IMR-90 (cell line): ENCODE data around the gene FXYD1. TPM values are rescaled to one million over a fixed set of nuclear protein-coding genes. Genes with fewer than 3 reads are reported as not detected.
A peak's percentile ranks its signal among the peaks of the same experiment; 100 is the strongest.

Source experiments
- ATAC-seq: fragments of 200-7000 bp; cut with Tn5 transposase; 2 replicates; pipeline ENCODE4 v1.9.1; 2020; ENCODE audit warnings: low read depth, mild to moderate bottlenecking, moderate library complexity
- BruUV-seq: library from RNA; stranded (reverse); fragments of 400-500 nt; replicated peaks from 2 replicates; lab custom pipeline; 2021; lab: Mats Ljungman, UMichigan
- CTCF ChIA-PET: fragments of 300-600 bp; formaldehyde crosslinking; extraction: SDS; loops from one replicate; lab custom pipeline; 2021; ENCODE audit warnings: antibody characterized with exemption; lab: Yijun Ruan, JAX
- POLR2A ChIA-PET: fragments of 300-600 bp; sonication (Branson Sonifier 250); formaldehyde crosslinking; loops from one replicate; lab custom pipeline; 2022; ENCODE audit warnings: antibody characterized with exemption; ENCODE audit not compliant: unreplicated experiment; lab: Charles Lee
- DNase-seq: peaks from one replicate; pipeline ENCODE4 v3.0.0; 2013
- H2AFZ ChIP-seq: replicated peaks from 2 replicates; pipeline ENCODE3; 2013; ENCODE audit warnings: low read length, mild to moderate bottlenecking; ENCODE audit not compliant: poor library complexity
- H2AK5ac ChIP-seq: 2 replicates; pipeline ENCODE4 v1.6.1; 2013; ENCODE audit warnings: low read depth, low read length, inconsistent platforms
- H2AK9ac ChIP-seq: replicated peaks from 2 replicates; pipeline ENCODE3; 2013; ENCODE audit warnings: mild to moderate bottlenecking, low read depth, low read length, moderate library complexity; ENCODE audit not compliant: poor library complexity
- H2BK120ac ChIP-seq: 2 replicates; pipeline ENCODE4 v1.6.1; 2013; ENCODE audit warnings: low read depth, low read length, inconsistent platforms
- H2BK15ac ChIP-seq: 3 replicates; pipeline ENCODE4 v1.6.1; 2013; ENCODE audit warnings: low read depth, low read length, inconsistent platforms
- H2BK20ac ChIP-seq: 2 replicates; pipeline ENCODE4 v1.6.1; 2013; ENCODE audit warnings: low read depth, mild to moderate bottlenecking, inconsistent platforms, low read length, moderate library complexity
- H2BK5ac ChIP-seq: 2 replicates; pipeline ENCODE4 v1.6.1; 2013; ENCODE audit warnings: mild to moderate bottlenecking, low read depth, low read length, inconsistent platforms; ENCODE audit not compliant: poor library complexity, severe bottlenecking
- H3K14ac ChIP-seq: replicated peaks from 2 replicates; pipeline ENCODE4 v1.6.1; 2013; ENCODE audit warnings: low read depth, low read length, inconsistent platforms
- H3K18ac ChIP-seq: 2 replicates; pipeline ENCODE4 v1.6.1; 2013; ENCODE audit warnings: low read depth, low read length, control low read depth
- H3K23ac ChIP-seq: 2 replicates; pipeline ENCODE4 v1.6.1; 2013; ENCODE audit warnings: low read depth, low read length, inconsistent platforms
- H3K27ac ChIP-seq: 2 replicates; pipeline ENCODE4 v1.5.1; 2013; ENCODE audit warnings: mild to moderate bottlenecking, control low read depth, low read length; ENCODE audit not compliant: insufficient read depth
- H3K27me3 ChIP-seq: 2 replicates; pipeline ENCODE4 v1.6.1; 2013; ENCODE audit warnings: low read length; ENCODE audit not compliant: control insufficient read depth, insufficient read depth
- H3K36me3 ChIP-seq: 2 replicates; pipeline ENCODE4 v1.6.1; 2013; ENCODE audit warnings: low read length, mixed read lengths; ENCODE audit not compliant: control insufficient read depth, insufficient read depth
- H3K4ac ChIP-seq: 2 replicates; pipeline ENCODE4 v1.6.1; 2013; ENCODE audit warnings: low read depth, low read length, inconsistent platforms
- H3K4me1 ChIP-seq: 2 replicates; pipeline ENCODE4 v1.6.1; 2013; ENCODE audit warnings: low read length, mixed read lengths; ENCODE audit not compliant: control insufficient read depth, insufficient read depth
- H3K4me2 ChIP-seq: 2 replicates; pipeline ENCODE4 v1.6.1; 2013; ENCODE audit warnings: low read depth, mild to moderate bottlenecking, control low read depth, low read length, moderate library complexity
- H3K4me3 ChIP-seq: 2 replicates; pipeline ENCODE4 v1.5.1; 2013; ENCODE audit warnings: low read depth, mild to moderate bottlenecking, control low read depth, low read length, moderate library complexity; ENCODE audit not compliant: insufficient read depth
- H3K56ac ChIP-seq: 2 replicates; pipeline ENCODE4 v1.6.1; 2013; ENCODE audit warnings: low read length, inconsistent platforms; ENCODE audit not compliant: insufficient read depth; ENCODE audit errors: extremely low read depth
- H3K79me1 ChIP-seq, 2 experiments: 2 replicates each; pipeline ENCODE4 v1.6.1; 2013; ENCODE audit warnings: low read length in 2 of 2, inconsistent platforms in 1 of 2, low read depth in 1 of 2
- H3K9ac ChIP-seq: 2 replicates; pipeline ENCODE4 v1.6.1; 2013; ENCODE audit warnings: low read depth, low read length, control low read depth
- H3K9me1 ChIP-seq: 2 replicates; pipeline ENCODE4 v1.6.1; 2013; ENCODE audit warnings: low read length, inconsistent platforms; ENCODE audit not compliant: insufficient read depth
- H3K9me3 ChIP-seq: 2 replicates; pipeline ENCODE4 v1.6.1; 2013; ENCODE audit warnings: low read length; ENCODE audit not compliant: control insufficient read depth, insufficient read depth
- H4K20me1 ChIP-seq: 2 replicates; pipeline ENCODE4 v1.6.1; 2013; ENCODE audit warnings: low read length, inconsistent platforms; ENCODE audit not compliant: insufficient read depth
- H4K5ac ChIP-seq: 2 replicates; pipeline ENCODE4 v1.6.1; 2013; ENCODE audit warnings: mild to moderate bottlenecking, low read depth, low read length, control low read depth
- H4K8ac ChIP-seq, 2 experiments: 2 replicates each; pipeline ENCODE4 v1.6.1; 2013; ENCODE audit warnings: low read depth in 2 of 2, low read length in 2 of 2, control low read depth in 1 of 2, inconsistent platforms in 1 of 2
- H4K91ac ChIP-seq: 2 replicates; pipeline ENCODE4 v1.6.1; 2013; ENCODE audit warnings: low read depth, low read length, inconsistent platforms; ENCODE audit not compliant: insufficient read depth
- ELK1 ChIP-seq: fragments of 150-350 bp; IDR thresholded peaks from 2 replicates; pipeline ENCODE4 v1.6.1; 2016; ENCODE audit warnings: low read depth, mild to moderate bottlenecking, low read length, moderate library complexity, borderline replicate concordance
- MAZ ChIP-seq: IDR thresholded peaks from 2 replicates; pipeline ENCODE4 v1.6.1; 2012; ENCODE audit warnings: low read depth, mild to moderate bottlenecking, low read length, improper control_type of control experiment, moderate library complexity, borderline replicate concordance
- NFE2L2 ChIP-seq: fragments of 150-350 bp; IDR thresholded peaks from 2 replicates; pipeline ENCODE4 v1.6.1; 2016; ENCODE audit warnings: low read depth, mild to moderate bottlenecking, low read length
- RAD21 ChIP-seq: IDR thresholded peaks from 2 replicates; pipeline ENCODE4 v1.6.1; 2012; ENCODE audit warnings: low read length, improper control_type of control experiment
- RCOR1 ChIP-seq: IDR thresholded peaks from 2 replicates; pipeline ENCODE4 v1.6.1; 2012; ENCODE audit warnings: mild to moderate bottlenecking, low read length, improper control_type of control experiment; ENCODE audit not compliant: insufficient replicate concordance
- SMC3 ChIP-seq: fragments of 150-350 bp; IDR thresholded peaks from 2 replicates; pipeline ENCODE4 v1.6.1; 2016; ENCODE audit warnings: low read depth, mild to moderate bottlenecking, antibody characterized with exemption, low read length, moderate library complexity
- WGBS, 2 experiments: methylation state at CpG; one replicate each; pipeline versions ENCODE4 v1.1.5 to v1.1.7; 2013; ENCODE audit warnings: missing lambda C conversion rate in 2 of 2; ENCODE audit not compliant: insufficient read length in 1 of 2; ENCODE audit errors: extremely low coverage in 2 of 2; 5-methylcytosine and 5-hydroxymethylcytosine counted together
- dilution Hi-C: fragments of 300-500 bp; cut with HindIII; formaldehyde crosslinking; loops from one replicate; pipeline ENCODE4 v1.14.3; 2018; ENCODE audit warnings: low sequenced_read_pairs; ENCODE audit not compliant: unreplicated experiment
- in situ Hi-C: fragments of 300-500 bp; cut with MboI; formaldehyde crosslinking; loops from 3 replicates; pipeline ENCODE4 v1.14.3; 2019; ENCODE audit warnings: low sequenced_read_pairs, inconsistent platforms, mixed read lengths
- intact Hi-C: fragments of 100-400 bp; cut with micrococcal nuclease; formaldehyde crosslinking; loops from 2 replicates; pipeline ENCODE4 v1.10.0; 2022
- polyA plus RNA-seq, 3 experiments: library from polyadenylated mRNA; depleted of rRNA; stranded (reverse); fragments of >200 nt; gene quantifications; 2 replicates each; pipeline ENCODE4 v1.2.3, GENCODE V29; 2012; ENCODE audit warnings: low replicate concordance in 1 of 3
- total RNA-seq: library from RNA; depleted of rRNA; stranded (reverse); fragments of >200 nt; gene quantifications from 2 replicates; pipeline ENCODE4 v1.2.3, GENCODE V29; 2012

Gene FXYD1
- total and polyA plus RNA-seq, 2 of the 4 experiments (the other 2 are of a cell fraction): 0.18 to 3.9 TPM

DNA sequence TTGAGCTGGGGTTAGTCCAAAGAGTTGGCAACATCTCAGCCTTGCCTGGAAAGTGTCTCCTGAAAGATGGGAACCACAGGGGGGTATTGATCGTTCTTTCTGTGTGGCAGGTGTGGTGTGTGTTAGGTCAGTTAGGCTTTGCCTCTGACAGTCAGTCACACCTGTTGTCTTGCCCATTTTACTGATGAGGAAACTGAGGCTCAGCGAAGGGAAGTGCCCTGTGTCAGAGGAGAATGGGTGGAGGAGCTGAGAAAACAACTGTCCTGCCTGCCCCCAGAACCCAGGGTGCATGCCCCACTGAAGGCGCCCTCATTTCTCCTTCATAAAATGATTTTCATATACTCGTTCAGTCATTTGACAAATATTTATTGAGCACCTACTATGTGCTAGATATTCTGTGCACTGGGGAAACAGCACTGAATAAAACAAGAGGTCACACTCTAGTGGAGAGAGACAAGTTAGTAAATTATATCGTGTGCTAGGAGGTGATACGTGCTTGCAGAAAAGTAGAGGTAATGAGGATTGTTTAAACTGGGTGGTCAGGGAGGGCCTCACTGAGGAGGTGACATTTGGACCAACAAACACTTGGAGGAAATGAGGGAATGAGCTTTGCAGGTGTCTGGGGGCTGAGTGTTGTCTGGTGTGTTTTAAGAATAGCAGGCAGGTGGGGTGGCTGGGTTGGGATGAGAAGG lies 17.5 kb downstream of the FXYD1 start:
- ATAC-seq (no peak), DNase-seq (no peak)
- H3K14ac ChIP-seq: peak overlapping the region; percentile 41; the same call in 1 of the 2 replicates
- H2BK5ac ChIP-seq: no peak overlapping the region
- 100% methylated on average over 3 of the region's 6 CpGs; no CpG with 5 or more reads in 1 of the 2 experiments for WGBS, 2 experiments
- H4K20me1 ChIP-seq: 0 out of 2 replicates have a peak, but pooled peaks cover 2% of the 10 kb centered on the region
- H3K36me3 ChIP-seq: peaks cover 26% of the 10 kb centered on the region
- H3K4me3 ChIP-seq: no peak overlapping the region
- H2BK120ac ChIP-seq: no peak overlapping the region
- intact Hi-C loops (no loop called here), in situ Hi-C loops (no loop called here), dilution Hi-C loops (no loop called here)
- TF ChIP-seq RCOR1 (no peak), MAZ (no peak), ELK1 (no peak), RAD21 (no peak), NFE2L2 (no peak), SMC3 (no peak)
- no peak overlapping the region; a peak in 1 of 4 replicates for H4K8ac ChIP-seq
- H2BK15ac ChIP-seq: no peak overlapping the region
- peak overlapping the region; percentile 77; the same call in 1 of the 2 replicates for H3K23ac ChIP-seq
- peak overlapping the region; percentile 99 for H2AK9ac ChIP-seq
- no peak overlapping the region for H3K56ac ChIP-seq
- ChIA-PET CTCF (no interaction called here), POLR2A (no interaction called here)
- no TSS peak for BruUV-seq
- H3K4me2 ChIP-seq: no peak overlapping the region; the same call in 1 of the 2 replicates
- peaks cover 9% of the 10 kb centered on the region for H3K4me1 ChIP-seq
- no peak overlapping the region for H4K5ac ChIP-seq
- H4K91ac ChIP-seq: no peak overlapping the region
- no peaks in the 10 kb centered on the region for H3K9me3 ChIP-seq
- no peak overlapping the region for H2BK20ac ChIP-seq
- H3K27me3 ChIP-seq: no peaks in the 10 kb centered on the region
- H3K9ac ChIP-seq: peak overlapping the region; percentile 83; the same call in 1 of the 2 replicates
- no peak overlapping the region for H2AFZ ChIP-seq
- H2AK5ac ChIP-seq: no peak overlapping the region
- no peak overlapping the region for H3K18ac ChIP-seq
- H3K4ac ChIP-seq: 0 out of 2 replicates have a peak overlapping the region, but pooled peaks have one; percentile 16
- H3K9me1 ChIP-seq: peaks cover 10% of the 10 kb centered on the region; the same call in 1 of the 2 replicates
- no peak overlapping the region for H3K27ac ChIP-seq
- peaks cover 8 to 42% of the 10 kb centered on the region in 2 experiments; a peak in 2 of 4 replicates for H3K79me1 ChIP-seq
